ENCODE data around the gene HBD. TPM values are rescaled to one million over a fixed set of nuclear protein-coding genes. Genes with fewer than 3 reads are reported as not detected.

HBD gene
- total and polyA plus RNA-seq, 9 of the 15 experiments (the other 6 are each of a cell fraction or from before 2014, with no cell fraction given), result 11.8 to 169 (median 36.0) TPM

DNA sequence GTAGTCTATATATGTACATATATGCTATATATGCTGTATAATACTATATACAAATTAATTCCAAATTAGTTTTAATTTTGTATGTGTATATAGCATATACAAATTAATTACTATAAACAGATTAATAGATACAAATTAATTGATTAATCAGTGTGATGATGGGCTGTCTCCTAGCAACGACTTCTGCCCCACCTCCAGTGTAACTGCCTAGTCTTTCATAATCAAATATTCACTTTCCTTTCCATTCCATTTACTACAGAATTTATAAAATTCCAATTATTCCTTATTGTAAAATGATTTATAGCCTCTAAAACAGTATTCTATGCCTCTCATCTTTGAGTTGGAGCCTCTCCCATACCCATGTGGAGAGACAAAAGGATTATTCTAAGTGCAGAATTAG, 976 bp downstream of the HBD start:
- Histone ChIP-seq H3K4me3 (no peak overlapping the region), H3K79me2 (ENCODE audit: control insufficient read depth, insufficient read depth, low read length) (no peaks in the 10 kb centered on the region; the same call in 2 of the 3 replicates), H2AFZ (ENCODE audit: low read depth, low read length) (no peak overlapping the region), H3K4me2 (ENCODE audit: insufficient read depth, low read length) (no peak overlapping the region), H3K4me1 (replicated peaks in 1 of 2; ENCODE audit: control insufficient read depth in 2 of 2, insufficient read depth in 2 of 2, low read length in 2 of 2) (peaks cover 11 to 36% of the 10 kb centered on the region in 2 experiments), H3K9ac (ENCODE audit: insufficient read depth in 1 of 2, low read depth in 2 of 2, low read length in 2 of 2) (no peak overlapping the region), H3K9me1 (ENCODE audit: control insufficient read depth, insufficient read depth, low read length) (no peaks in the 10 kb centered on the region), H3K36me3 (ENCODE audit: control insufficient read depth, insufficient read depth, low read length) (no peaks in the 10 kb centered on the region; the same call in 2 of the 3 replicates), H3K27me3 (ENCODE audit: control insufficient read depth in 2 of 2, insufficient read depth in 2 of 2, low read length in 2 of 2) (no peaks in the 10 kb centered on the region), H4K20me1 (replicated peaks; ENCODE audit: control insufficient read depth, insufficient read depth, low read length) (no peaks in the 10 kb centered on the region), H3K27ac (ENCODE audit: extremely low read depth, low read depth, low read length) (no peak overlapping the region), H3K9me3 (replicated peaks; ENCODE audit: control insufficient read depth, insufficient read depth, low read depth, low read length) (no peaks in the 10 kb centered on the region)
- BruUV-seq (replicated peaks), result no TSS peak
- DNase-seq (ENCODE audit: extremely low read depth in 1 of 4, low spot score in 3 of 4) (no peak), ATAC-seq (no peak), FAIRE-seq (no peak)
- in situ Hi-C loops (cut with MboI) (no loop called here), intact Hi-C loops (cut with micrococcal nuclease) (no loop called here)
- CTCF ChIA-PET (ENCODE audit: low intra/inter-chr PET ratio), result no interaction called here
- peak; percentile 53 for TF ChIP-seq RFX1 (IDR thresholded peaks at IDR 0.05)
- TF ChIP-seq COPS2 (conservative IDR thresholded peaks at IDR 0.05), result no peak
- TF ChIP-seq DACH1 (IDR thresholded peaks at IDR 0.05; ENCODE audit: partially characterized antibody), result peak; percentile 56
- no peak for TF ChIP-seq MCM7 (IDR thresholded peaks at IDR 0.05)
- TF ChIP-seq, protein P1, sequence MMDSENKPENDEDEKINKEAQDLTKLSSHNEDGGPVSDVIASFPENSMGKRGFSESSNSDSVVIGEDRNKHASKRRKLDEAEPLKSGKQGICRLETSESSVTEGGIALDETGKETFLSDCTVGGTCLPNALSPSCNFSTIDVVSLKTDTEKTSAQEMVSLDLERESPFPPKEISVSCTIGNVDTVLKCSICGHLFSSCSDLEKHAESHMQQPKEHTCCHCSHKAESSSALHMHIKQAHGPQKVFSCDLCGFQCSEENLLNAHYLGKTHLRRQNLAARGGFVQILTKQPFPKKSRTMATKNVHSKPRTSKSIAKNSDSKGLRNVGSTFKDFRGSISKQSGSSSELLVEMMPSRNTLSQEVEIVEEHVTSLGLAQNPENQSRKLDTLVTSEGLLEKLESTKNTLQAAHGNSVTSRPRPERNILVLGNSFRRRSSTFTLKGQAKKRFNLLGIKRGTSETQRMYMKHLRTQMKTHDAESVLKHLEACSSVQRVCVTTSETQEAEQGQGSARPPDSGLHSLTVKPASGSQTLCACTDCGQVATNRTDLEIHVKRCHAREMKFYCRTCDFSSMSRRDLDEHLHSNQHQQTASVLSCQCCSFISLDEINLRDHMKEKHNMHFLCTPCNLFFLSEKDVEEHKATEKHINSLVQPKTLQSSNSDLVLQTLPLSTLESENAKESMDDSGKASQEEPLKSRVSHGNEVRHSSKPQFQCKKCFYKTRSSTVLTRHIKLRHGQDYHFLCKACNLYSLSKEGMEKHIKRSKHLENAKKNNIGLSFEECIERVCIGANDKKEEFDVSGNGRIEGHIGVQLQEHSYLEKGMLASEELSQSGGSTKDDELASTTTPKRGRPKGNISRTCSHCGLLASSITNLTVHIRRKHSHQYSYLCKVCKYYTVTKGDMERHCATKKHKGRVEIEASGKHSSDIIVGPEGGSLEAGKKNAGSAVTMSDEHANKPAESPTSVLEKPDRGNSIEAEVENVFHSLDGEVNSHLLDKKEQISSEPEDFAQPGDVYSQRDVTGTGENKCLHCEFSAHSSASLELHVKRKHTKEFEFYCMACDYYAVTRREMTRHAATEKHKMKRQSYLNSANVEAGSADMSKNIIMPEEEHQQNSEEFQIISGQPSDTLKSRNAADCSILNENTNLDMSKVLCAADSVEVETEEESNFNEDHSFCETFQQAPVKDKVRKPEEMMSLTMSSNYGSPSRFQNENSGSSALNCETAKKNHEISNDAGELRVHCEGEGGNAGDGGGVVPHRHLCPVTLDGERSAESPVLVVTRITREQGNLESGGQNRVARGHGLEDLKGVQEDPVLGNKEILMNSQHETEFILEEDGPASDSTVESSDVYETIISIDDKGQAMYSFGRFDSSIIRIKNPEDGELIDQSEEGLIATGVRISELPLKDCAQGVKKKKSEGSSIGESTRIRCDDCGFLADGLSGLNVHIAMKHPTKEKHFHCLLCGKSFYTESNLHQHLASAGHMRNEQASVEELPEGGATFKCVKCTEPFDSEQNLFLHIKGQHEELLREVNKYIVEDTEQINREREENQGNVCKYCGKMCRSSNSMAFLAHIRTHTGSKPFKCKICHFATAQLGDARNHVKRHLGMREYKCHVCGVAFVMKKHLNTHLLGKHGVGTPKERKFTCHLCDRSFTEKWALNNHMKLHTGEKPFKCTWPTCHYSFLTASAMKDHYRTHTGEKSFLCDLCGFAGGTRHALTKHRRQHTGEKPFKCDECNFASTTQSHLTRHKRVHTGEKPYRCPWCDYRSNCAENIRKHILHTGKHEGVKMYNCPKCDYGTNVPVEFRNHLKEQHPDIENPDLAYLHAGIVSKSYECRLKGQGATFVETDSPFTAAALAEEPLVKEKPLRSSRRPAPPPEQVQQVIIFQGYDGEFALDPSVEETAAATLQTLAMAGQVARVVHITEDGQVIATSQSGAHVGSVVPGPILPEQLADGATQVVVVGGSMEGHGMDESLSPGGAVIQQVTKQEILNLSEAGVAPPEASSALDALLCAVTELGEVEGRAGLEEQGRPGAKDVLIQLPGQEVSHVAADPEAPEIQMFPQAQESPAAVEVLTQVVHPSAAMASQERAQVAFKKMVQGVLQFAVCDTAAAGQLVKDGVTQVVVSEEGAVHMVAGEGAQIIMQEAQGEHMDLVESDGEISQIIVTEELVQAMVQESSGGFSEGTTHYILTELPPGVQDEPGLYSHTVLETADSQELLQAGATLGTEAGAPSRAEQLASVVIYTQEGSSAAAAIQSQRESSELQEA (IDR thresholded peaks at IDR 0.05; ENCODE audit: low read depth), result no peak
- WGBS (ENCODE audit: insufficient coverage, low coverage, missing lambda C conversion rate), result 82% methylated on average over 1 of the region's 1 CpG
- POLR2A ChIA-PET, result interaction anchor here (1.3 kb wide), 1 partner anchor 9 kb away, joined by 10 read pairs; no protein-coding TSS in a partner anchor

Measured in K562 (cell line).